Panc1 (cell line): ENCODE results near the gene EVC. TPM values are rescaled to one million over a fixed set of nuclear protein-coding genes. Genes with fewer than 3 reads are reported as not detected.
"Not testable (repeated sequence)": the region's sequence is repeated elsewhere in the genome, so short reads cannot be mapped to it uniquely, and the experiment has no call there.

ENCODE experiments used
- ATAC-seq: fragments of 200-7000 bp; cut with Tn5 transposase; 2 replicates; pipeline ENCODE4 v1.9.1; 2020; ENCODE audit warnings: mild to moderate bottlenecking, moderate library complexity
- BruUV-seq: library from RNA; stranded (reverse); fragments of 400-500 nt; replicated peaks from 2 replicates; lab custom pipeline; 2021; lab: Mats Ljungman, UMichigan
- CTCF ChIA-PET: fragments of 300-600 bp; sonication (Branson Sonifier 250); formaldehyde crosslinking; loops from one replicate; lab custom pipeline; 2022; ENCODE audit warnings: antibody characterized with exemption; lab: Charles Lee
- POLR2A ChIA-PET: fragments of 300-600 bp; sonication (Branson Sonifier 250); formaldehyde crosslinking; loops from one replicate; lab custom pipeline; 2022; ENCODE audit warnings: antibody characterized with exemption; lab: Charles Lee
- DNase-seq: peaks from one replicate; pipeline ENCODE4 v3.0.0-alpha.2; 2010; ENCODE audit warnings: low read depth, low spot score
- H3K27ac ChIP-seq: 2 replicates; pipeline ENCODE4 v1.5.1; 2011; ENCODE audit warnings: mild to moderate bottlenecking, low read length, inconsistent platforms
- H3K27me3 ChIP-seq: fragments of 200-500 bp; sonication (Bioruptor generic); 2 replicates; pipeline ENCODE4 v1.6.0; 2014; ENCODE audit warnings: low read length, inconsistent platforms; ENCODE audit not compliant: control insufficient read depth, insufficient read depth
- H3K36me3 ChIP-seq: fragments of 200-500 bp; sonication (Bioruptor generic); 2 replicates; pipeline ENCODE4 v1.5.1; 2014; ENCODE audit warnings: inconsistent platforms, mild to moderate bottlenecking, low read length, moderate library complexity; ENCODE audit not compliant: control insufficient read depth, insufficient read depth
- H3K4me1 ChIP-seq: 2 replicates; pipeline ENCODE4 v1.5.1; 2011; ENCODE audit warnings: inconsistent platforms, mild to moderate bottlenecking, low read length, moderate library complexity; ENCODE audit not compliant: control insufficient read depth, insufficient read depth
- H3K4me3 ChIP-seq, 2 experiments: 2 replicates each; pipeline ENCODE4 v1.5.1; 2011 to 2012; ENCODE audit warnings: low read depth in 2 of 2, low read length in 2 of 2, mild to moderate bottlenecking in 2 of 2, inconsistent platforms in 1 of 2, moderate library complexity in 1 of 2
- H3K9me3 ChIP-seq: fragments of 200-500 bp; sonication (Bioruptor generic); 2 replicates; pipeline ENCODE4 v1.5.1; 2014; ENCODE audit warnings: low read depth, mild to moderate bottlenecking, inconsistent platforms, low read length, moderate library complexity; ENCODE audit not compliant: control insufficient read depth, insufficient read depth
- CTCF ChIP-seq: fragments of 450-650 bp; IDR thresholded peaks from 2 replicates; pipeline ENCODE4 v1.5.1; 2017; ENCODE audit warnings: mild to moderate bottlenecking
- POLR2AphosphoS5 ChIP-seq: IDR thresholded peaks from 2 replicates; pipeline ENCODE4 v1.6.1; 2012; ENCODE audit warnings: mild to moderate bottlenecking, low read depth, low read length, moderate library complexity
- SIN3A ChIP-seq: IDR thresholded peaks from 2 replicates; pipeline ENCODE4 v1.6.1; 2012; ENCODE audit warnings: low read depth, mild to moderate bottlenecking, low read length, moderate library complexity, borderline replicate concordance; ENCODE audit not compliant: insufficient read depth
- TCF7L2 ChIP-seq: IDR thresholded peaks from 2 replicates; pipeline ENCODE4 v1.6.1; 2011; ENCODE audit warnings: mild to moderate bottlenecking, low read depth, low read length, inconsistent platforms
- in situ Hi-C: cut with HindIII; loops from 2 replicates; pipeline ENCODE4 v1.10.0; 2016; ENCODE audit warnings: low sequenced_read_pairs, low pct_unique_long_range_greater_than_20kb
- intact Hi-C: fragments of 100-400 bp; cut with micrococcal nuclease; formaldehyde crosslinking; loops from one replicate; pipeline ENCODE4 v1.10.0; 2022; ENCODE audit not compliant: unreplicated experiment
- total RNA-seq: library from RNA; stranded (reverse); gene quantifications from one replicate; pipeline ENCODE4 v1.2.1, GENCODE V29; 2021; ENCODE audit not compliant: unreplicated experiment
- TF ChIP-seq, protein P1 (sequence below), 2 experiments: IDR thresholded peaks; 2 replicates each; pipeline ENCODE4 v1.6.1; 2011 to 2012; ENCODE audit warnings: low read depth in 2 of 2, control low read depth in 1 of 2, low read length in 1 of 2, mild to moderate bottlenecking in 1 of 2, moderate library complexity in 1 of 2; ENCODE audit not compliant: insufficient read depth in 1 of 2

EVC gene
- total RNA-seq, 1 experiment from 2014 or later, result 12.1 TPM

DNA sequence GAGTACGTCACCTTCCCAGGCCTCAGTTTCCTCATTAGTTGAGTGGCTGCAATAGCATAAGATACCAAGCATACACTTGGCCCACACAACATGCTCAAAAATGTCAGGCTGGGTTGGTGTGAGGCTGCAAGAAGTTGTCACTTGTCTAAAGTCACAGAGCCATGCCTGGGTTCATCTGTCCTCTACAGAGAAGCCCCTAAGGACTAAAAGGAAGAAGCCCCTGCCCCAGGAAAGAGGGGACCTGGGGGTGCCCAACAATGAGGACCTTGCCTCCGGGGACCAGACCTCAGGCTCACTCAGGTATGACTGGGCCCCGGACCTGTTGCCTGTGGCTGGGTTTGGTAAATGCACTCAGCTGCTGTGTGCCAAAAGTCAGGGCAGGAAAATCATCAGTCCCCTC lies 99.2 kb downstream of the EVC start:
- DNase-seq (no peak), ATAC-seq (no peak)
- ChIA-PET POLR2A (no interaction called here), CTCF (no interaction called here)
- H3K27ac ChIP-seq, result no peak overlapping the region
- H3K9me3 ChIP-seq, result no peaks in the 10 kb centered on the region
- no peak overlapping the region for H3K4me3 ChIP-seq
- no peaks in the 10 kb centered on the region for H3K4me1 ChIP-seq
- TF ChIP-seq, protein P1, sequence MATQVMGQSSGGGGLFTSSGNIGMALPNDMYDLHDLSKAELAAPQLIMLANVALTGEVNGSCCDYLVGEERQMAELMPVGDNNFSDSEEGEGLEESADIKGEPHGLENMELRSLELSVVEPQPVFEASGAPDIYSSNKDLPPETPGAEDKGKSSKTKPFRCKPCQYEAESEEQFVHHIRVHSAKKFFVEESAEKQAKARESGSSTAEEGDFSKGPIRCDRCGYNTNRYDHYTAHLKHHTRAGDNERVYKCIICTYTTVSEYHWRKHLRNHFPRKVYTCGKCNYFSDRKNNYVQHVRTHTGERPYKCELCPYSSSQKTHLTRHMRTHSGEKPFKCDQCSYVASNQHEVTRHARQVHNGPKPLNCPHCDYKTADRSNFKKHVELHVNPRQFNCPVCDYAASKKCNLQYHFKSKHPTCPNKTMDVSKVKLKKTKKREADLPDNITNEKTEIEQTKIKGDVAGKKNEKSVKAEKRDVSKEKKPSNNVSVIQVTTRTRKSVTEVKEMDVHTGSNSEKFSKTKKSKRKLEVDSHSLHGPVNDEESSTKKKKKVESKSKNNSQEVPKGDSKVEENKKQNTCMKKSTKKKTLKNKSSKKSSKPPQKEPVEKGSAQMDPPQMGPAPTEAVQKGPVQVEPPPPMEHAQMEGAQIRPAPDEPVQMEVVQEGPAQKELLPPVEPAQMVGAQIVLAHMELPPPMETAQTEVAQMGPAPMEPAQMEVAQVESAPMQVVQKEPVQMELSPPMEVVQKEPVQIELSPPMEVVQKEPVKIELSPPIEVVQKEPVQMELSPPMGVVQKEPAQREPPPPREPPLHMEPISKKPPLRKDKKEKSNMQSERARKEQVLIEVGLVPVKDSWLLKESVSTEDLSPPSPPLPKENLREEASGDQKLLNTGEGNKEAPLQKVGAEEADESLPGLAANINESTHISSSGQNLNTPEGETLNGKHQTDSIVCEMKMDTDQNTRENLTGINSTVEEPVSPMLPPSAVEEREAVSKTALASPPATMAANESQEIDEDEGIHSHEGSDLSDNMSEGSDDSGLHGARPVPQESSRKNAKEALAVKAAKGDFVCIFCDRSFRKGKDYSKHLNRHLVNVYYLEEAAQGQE (IDR thresholded peaks at IDR 0.05; ENCODE audit: insufficient read depth in 1 of 2, low read depth in 2 of 2, low read length in 1 of 2), result no peak
- no peak for TF ChIP-seq POLR2AphosphoS5
- TF ChIP-seq CTCF, result no peak
- no peak for TF ChIP-seq TCF7L2
- no peak for TF ChIP-seq SIN3A
- intact Hi-C loops, result no loop called here
- no TSS peak for BruUV-seq
- no peaks in the 10 kb centered on the region for H3K36me3 ChIP-seq
- in situ Hi-C loops, result no loop called here
- no peaks in the 10 kb centered on the region for H3K27me3 ChIP-seq

- H3K4me1 ChIP-seq, result no peaks in the 10 kb centered on the region
- ATAC-seq (no peak), DNase-seq (no peak)
- TF ChIP-seq TCF7L2 (no peak), POLR2AphosphoS5 (no peak), CTCF (no peak), SIN3A (no peak)
- TF ChIP-seq, protein P1 (IDR thresholded peaks at IDR 0.05; ENCODE audit: insufficient read depth in 1 of 2, low read depth in 2 of 2, low read length in 1 of 2), result no peak
- CTCF ChIA-PET, result no interaction called here
- BruUV-seq, result no TSS peak
- in situ Hi-C loops, result no loop called here
- POLR2A ChIA-PET, result no interaction called here
- no peak overlapping the region for H3K27ac ChIP-seq
- intact Hi-C loops, result no loop called here
- H3K27me3 ChIP-seq, result no peaks in the 10 kb centered on the region
- no peak overlapping the region for H3K4me3 ChIP-seq
- no peaks in the 10 kb centered on the region for H3K9me3 ChIP-seq
- H3K36me3 ChIP-seq, result no peaks in the 10 kb centered on the region
Measured at GRCh38 chr4:5810770-5811430, 99.9 kb downstream of the EVC start.

DNA sequence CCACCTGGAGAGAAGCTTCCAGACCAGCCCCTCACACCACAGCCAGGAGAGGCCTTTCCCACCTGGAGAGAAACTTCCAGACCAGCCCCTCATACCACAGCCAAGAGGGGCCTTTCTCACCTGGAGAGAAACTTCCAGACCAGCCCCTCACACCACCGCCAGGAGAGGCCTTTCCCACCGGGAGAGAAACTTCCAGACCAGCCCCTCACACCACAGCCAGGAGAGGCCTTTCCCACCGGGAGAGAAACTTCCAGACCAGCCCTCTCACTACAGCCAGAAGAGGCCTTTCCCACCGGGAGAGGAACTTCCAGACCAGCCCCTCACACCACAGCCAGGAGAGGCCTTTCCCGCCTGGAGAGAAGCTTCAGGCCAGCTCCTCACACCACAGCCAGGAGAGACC lies 101.1 kb downstream of the EVC start:
- BruUV-seq, in situ Hi-C loops: not testable (repeated sequence)

More for the DNA sequence above, 101.1 kb downstream of the EVC start:
- H3K4me3 ChIP-seq, H3K4me1 ChIP-seq, H3K36me3 ChIP-seq, H3K27ac ChIP-seq, ATAC-seq, intact Hi-C loops, DNase-seq, H3K27me3 ChIP-seq, H3K9me3 ChIP-seq, CTCF ChIA-PET: not testable (repeated sequence)
- POLR2A ChIA-PET, result interaction anchor here (0.7 kb wide), 1 partner anchor 1030 kb away, joined by 7 read pairs; no protein-coding TSS in a partner anchor
